GM21390 (cell line): Measurements from ENCODE around the gene ZSCAN5A.
"Not testable (repeated sequence)": the region's sequence is repeated elsewhere in the genome, so short reads cannot be mapped to it uniquely, and the experiment has no call there.

Source experiments
- ATAC-seq: cut with Tn5 transposase; IDR thresholded peaks from one replicate; pipeline ENCODE4 v1.9.1; 2021; ENCODE audit not compliant: unreplicated experiment

Gene ZSCAN5A

DNA sequence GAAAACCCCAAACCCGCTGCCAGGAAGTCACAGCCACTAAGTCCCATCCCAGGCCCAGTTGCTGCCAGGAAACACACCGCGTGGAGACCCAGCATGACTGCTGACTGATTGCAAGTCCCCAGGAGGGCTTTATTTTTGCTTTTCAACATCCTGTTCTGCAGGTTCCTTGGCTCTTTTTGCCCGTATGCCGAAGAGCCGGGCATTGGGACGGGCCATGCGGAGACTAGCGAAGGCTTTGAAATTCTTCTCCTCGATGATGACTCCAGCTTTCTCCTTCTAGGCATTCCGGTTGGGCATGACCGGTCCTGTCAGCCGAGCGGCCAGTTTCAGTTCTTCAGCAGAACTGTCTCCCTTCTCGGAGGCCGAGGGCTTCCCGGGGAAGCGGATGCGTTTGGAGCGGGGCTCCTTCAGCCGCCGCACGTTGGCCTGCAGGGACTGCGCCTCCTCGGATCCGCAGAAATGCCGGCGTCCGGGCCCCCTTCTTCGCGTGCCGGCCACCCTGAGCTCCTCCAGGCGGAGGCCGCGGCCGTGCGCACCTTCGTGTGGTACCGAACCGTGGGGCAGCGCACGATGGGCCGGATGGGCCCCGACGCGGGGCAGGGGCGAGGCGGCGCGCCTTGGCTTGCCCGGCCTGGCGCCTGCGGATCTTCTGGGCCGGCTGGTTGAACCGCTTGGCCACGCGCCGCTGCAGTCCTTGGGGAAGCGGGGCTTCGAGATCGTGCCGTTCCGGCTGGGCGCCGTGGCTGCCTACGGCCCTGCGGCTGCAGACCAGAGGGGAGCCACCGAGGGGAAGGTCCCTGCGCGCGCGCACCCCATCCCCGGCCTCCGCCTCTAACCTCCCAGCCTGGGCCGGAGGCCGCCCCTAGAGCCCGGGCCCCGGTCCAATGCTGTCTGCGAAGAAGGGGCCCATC is 97.3 kb downstream of the ZSCAN5A start:
- ATAC-seq, result no peak

DNA sequence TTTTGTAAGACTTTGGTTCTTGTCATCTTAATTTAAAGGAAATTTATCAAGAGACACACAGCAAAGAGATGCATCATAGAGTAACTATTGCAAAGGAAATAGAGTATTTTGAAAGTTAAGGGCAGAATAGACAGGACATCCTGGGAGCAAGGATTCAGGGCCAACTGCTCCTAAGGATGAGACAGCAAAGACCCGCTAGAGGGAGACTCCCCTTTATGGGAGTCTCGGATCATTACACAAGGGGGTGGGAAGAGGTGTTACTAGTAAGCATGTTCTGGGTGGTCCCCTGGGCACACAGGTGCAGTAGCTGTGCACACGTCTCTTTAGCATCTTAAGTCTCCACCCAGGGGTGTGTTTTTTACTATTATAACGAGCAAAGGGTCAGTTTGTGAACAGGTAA is 102.9 kb downstream of the ZSCAN5A start:
- ATAC-seq, result no peak

DNA sequence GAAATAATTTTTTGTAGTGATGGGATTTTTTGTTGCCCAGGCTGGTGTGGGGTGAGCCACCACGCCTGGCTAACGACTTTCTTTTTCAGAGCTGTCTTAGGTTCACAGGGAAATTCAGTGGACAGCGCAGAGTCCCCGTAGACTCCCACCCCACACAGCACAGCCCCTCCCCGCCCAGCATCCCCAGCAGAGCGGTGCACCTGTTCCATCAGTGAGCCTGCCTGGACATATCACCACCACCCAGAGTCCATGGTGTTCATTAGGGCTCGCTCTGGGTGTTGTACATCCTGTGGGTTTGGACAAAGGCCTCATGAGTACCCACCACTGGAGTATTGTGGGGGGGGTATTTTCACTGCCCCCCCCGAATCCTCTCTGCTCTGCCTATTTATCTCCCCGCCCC is 104.6 kb downstream of the ZSCAN5A start:
- ATAC-seq, result not testable (repeated sequence)

DNA sequence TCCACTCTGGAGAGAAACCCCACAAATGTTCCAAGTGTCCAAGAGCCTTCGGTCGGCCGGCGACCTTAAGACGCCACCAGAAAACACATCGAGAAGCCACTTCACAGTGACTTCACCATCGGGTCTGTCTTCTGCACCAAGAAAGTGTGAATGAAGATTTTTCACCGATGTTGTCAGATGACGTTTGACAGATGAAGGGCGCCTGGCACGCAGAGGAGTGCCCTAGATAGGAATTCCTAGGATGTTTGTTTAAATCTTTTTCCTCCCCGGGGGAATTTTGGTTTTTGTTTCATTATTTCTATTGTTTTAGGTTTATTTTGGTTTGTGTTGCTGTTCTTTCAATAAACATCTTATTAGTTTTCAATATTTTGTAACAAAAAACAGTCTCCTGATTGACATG is 105.5 kb downstream of the ZSCAN5A start:
- no peak for ATAC-seq

DNA sequence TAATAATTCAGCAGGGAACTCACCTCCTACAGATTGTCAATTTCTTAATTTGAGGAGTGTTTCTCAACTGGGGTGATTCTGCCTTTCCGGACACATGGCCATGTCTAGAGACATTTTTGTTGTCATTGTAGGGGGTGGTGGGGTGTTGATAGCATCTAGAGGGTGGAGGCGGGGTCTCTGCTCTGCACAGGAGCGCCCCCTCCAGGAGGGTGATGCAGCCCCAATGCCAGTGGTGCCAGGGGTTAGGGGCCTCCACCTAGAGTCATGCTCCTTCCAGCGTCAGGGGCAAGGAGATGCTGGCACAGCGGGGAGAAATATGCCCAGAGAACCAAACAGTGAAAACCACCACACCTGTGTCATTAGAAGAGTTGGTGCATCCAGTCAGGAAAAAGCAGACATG is 107.1 kb downstream of the ZSCAN5A start:
- ATAC-seq, result not testable (repeated sequence)

DNA sequence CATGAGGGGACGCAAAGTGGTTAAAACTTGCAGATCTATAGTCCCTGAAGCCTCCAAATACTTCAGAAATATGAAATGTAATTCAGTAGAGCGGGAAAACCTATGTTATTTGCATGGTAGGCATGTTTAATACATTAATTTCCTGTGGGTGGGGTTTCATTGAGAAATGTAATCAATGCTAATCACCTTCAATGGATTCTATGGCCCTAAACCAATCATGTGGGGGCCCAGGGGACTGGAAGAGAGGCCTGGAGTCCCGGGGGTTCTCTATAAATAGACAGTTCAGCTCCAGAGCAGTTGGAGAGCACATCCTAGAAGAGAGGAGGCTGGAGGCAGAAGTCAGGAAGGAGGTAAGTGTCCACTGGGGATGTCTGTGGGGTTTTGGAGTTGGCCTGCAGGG is 112.7 kb downstream of the ZSCAN5A start, which contains the start of gene ZSCAN5C:
Gene ZSCAN5C, plus strand, starts transcription at position 301 of the 400 bp plus-strand sequence. CDS start 3,641 bp downstream, outside the sequence.
- ATAC-seq, result no peak

DNA sequence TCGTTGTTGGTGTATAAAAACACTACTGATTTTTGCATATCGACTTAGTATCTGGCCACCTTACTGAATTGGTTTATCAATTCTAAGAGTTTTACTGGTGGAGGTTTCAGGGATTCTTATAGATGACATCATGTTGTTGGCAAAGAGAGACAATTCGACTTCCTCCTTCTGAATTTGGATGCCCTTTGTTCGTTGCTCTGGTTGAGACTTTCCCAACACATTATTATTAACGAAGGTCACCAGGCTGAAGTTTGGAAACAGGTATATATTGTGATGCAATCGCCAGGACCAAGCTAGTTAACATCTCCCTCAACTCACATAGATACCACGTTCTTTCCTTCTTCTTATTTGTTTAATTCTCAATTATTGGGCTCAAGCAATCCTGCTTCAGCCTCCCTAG is 115.0 kb downstream of the ZSCAN5A start:
- ATAC-seq, result no peak

DNA sequence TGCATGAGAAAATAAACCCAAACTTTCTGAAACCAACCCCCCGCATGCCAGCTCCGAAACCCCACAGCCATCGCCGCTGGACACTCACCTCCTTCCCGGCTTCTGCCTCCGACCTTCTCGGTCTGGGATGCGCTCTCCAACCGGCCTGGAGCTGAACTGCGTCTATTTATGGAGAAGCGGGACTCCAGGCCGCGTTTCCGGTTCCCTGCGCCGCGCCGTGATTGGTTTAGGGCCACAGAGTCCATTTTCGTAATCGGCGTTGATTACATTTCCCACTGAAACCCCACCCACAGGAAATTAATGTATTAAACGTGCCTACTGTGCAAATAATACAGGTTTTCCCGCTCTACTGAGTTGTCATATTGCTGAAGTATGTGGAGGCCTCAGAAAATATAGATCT is 117.0 kb downstream of the ZSCAN5A start, which contains the start of gene ZSCAN5B:
Gene ZSCAN5B, minus strand, starts transcription at position 138 of the 400 bp plus-strand sequence. CDS start 4,731 bp downstream, outside the sequence.
- ATAC-seq, result not testable (repeated sequence)

DNA sequence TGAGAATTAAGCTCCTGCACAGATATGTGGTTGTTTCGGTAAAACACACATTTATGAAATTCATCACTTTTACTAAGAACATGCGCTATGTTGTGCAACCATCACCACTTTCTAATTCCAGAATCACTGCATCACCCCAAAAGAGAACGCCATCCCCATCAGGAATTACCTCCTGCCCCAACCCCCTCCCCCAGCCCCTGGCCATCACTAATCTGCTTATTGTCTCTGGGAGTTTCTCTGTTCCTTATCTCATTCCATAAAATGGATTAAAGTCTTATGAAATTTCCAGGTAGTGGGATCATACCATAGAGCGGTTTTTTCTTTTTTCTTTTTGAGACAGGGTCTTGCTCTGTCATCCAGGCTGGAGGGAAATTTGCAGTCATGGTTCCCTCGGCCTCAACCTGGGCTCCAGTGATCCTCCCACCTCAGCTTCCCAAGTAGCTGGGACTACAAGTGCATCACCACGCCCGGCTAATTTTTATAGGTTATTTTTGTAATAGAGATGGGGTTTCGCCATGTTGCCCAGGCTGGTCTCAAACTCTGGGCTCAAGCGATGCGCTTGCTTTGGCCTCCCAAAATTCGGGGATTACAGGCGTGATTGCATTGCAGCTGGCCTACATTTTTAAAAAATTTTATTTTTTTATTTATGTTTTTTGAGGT is 120.5 kb downstream of the ZSCAN5A start:
- no peak for ATAC-seq

DNA sequence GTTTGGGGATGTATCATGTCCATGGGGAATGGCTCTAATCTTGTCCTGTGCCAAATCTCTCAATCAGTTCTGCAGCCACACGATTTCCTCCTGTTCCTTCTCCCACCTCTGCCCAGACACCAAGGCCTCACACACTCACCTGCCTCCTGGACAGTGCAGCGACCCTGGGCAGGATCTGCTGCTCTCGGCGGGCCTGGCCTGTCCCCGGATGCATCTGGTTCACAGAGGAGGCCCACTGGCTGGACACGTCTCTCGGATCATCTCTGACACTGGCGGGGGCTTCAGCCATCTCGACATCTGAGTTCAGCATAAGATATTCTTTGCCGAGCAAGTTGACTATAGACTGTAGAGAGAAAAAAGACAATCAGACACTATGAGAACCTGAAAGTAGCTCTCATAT is 122.9 kb downstream of the ZSCAN5A start:
- ATAC-seq, result no peak

DNA sequence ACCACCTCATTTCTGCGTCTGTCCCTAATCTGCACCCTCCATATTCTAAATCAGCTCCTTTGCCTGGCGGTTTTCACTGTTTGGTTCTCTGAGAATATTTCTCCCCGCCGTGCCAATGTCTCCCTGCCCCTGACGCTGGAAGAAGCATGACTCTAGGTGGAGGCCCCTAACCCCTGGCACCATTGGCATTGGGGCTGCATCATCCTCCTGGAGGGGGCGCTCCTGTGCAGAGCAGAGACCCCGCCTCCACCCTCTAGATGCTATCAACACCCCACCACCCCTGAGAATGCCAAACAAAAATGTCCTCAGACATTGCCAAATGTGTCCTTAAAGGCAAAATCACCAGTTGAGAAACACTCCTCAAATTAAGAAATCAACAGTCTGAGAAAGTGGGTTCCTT is 123.5 kb downstream of the ZSCAN5A start:
- no peak for ATAC-seq

DNA sequence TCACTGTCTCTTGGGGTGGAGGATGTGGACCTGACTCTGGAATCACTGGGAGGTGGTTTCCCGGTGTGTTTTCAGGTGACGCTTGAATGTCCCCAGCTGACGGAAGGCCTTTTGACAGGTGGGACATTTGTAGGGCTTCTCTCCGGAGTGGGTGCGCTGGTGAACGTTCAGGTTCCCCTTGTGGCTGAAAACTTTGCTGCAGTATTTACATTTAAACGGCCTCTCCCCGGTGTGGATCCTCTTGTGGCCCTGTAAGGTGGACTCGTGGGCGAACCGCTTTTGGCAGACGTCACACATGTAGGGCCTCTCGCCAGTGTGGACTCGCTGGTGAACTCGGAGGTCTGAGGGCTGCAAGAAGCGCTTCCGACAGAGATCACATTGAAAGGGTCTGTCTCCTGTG is 124.9 kb downstream of the ZSCAN5A start:
- no peak for ATAC-seq

DNA sequence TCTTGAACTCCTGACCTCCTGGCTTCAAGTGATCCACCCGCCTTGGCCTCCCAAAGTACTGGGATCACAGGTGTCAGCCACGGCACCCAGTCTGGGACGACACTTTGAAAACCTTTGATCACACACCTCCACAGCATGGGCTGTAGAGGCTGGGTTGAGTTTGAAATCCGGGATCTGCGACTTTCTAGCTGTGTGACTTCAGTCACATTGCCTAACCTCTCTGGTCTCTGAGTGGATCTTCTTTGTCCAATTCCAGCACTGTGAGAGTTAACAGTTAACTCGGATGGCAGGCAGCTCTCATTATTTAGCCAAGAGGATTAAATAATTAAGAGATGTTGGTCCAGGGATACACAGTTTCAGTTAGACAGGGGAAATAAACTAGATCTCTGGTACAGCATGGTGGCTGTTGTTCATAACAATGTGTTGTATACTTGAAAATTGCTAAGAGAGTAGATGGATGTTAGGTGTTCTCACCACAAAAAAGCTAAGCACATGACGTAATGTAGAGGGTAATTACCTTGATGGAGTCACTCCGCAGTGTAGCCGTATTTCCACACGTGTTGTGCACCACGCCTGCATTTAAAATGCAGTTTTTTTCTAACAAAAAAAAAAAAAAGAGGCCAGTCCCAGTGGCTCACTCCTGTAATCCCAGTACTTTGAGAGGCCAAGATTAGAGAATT is 136.9 kb downstream of the ZSCAN5A start:
- no peak for ATAC-seq

DNA sequence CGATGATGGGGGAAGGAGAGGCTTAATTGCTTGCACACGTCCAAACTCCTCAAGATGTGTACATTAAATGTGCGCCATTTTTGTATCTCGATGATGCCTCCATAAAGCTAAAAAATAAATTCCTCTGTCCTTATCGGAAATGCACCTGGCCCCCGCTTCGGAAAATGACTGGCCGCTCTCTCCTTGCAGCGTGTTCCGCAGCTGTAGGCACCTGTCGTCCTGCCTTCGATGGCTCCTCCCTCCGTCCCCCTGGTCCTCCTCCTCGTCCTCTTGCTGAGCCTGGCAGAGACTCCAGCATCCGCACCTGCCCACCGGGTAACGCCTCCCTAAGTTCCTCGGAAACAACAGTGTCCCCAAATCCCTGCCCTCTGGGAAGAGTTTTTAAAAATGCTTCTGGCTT is 137.8 kb downstream of the ZSCAN5A start:
- ATAC-seq, result no peak

DNA sequence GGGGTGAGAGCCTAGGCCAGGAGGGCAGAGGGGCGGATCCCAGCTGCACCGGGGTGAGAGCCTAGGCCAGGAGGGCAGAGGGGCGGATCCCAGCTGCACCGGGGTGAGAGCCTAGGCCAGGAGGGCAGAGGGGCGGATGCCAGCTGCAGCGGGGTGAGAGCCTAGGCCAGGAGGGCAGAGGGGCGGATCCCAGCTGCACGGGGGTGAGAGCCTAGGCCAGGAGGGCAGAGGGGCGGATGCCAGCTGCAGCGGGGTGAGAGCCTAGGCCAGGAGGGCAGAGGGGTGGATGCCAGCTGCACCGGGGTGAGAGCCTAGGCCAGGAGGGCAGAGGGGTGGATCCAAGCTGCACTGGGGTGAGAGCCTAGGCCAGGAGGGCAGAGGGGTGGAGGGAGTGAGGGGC is 138.3 kb downstream of the ZSCAN5A start:
- not testable (repeated sequence) for ATAC-seq

DNA sequence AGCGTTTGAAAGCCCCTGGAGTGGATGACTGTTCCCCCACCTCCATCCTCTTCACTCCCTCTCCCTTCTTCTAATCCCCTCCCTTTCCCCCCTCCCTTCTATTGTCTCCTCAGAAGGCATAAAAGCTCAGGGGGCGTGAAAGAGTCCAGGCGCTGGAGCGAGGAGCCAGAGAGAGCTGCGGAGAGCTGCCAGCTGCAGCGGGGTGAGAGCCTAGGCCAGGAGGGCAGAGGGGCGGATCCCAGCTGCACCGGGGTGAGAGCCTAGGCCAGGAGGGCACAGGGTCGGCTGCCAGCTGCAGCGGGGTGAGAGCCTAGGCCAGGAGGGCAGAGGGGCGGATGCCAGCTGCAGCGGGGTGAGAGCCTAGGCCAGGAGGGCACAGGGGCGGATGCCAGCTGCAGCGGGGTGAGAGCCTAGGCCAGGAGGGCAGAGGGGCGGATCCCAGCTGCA is 138.8 kb downstream of the ZSCAN5A start, which contains the start of gene GALP:
Gene GALP, plus strand, starts transcription at position 148 of the 447 bp plus-strand sequence. CDS start 1,101 bp downstream, outside the sequence.
- ATAC-seq, result not testable (repeated sequence)

DNA sequence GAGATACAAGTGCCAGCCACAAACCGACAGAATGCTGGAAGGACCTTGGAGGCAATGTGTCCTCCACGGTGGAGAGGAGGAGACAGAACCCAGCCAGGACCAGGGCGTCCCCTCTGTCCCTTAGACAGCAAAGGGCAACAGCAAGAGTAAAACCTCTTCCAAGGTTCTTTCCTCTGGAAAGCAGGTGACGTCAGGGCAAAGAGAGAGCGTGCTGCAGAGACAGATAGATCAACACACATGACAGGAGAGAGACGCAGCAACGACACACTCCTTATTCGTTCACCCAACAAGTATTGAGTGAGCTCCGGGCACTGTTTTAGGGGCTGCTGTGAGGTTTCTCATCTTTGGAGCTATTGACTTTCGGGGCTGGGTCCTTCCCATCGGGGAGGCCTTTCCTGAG is 140.1 kb downstream of the ZSCAN5A start:
- no peak for ATAC-seq

DNA sequence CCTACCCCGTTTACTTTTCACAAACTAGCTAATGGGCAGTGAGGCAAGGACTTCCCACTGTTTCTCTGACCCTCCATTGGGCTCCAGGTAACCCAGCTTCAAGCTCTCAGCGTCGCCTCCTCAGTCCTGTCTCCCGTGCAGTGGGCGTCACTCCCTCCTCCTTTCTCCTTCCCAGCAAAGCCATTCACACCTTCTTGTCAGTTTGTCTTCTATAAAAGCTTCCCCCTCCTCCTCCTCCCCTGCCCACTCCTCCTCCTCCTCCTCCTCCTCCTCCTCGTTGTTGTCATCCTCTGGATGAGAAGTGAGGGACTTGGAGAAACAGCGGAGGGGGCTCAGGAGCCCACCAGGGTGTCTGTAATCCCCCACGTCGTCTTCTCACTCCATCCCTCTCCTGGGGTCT is 140.6 kb downstream of the ZSCAN5A start:
- no peak for ATAC-seq
